ENCODE results near the gene WASHC3. TPM values are rescaled to one million over a fixed set of nuclear protein-coding genes. Genes with fewer than 3 reads are reported as not detected.

WASHC3 gene
- total RNA-seq, 4 donors from 2014 or later = 80.4 to 106 (median 87.1) TPM

DNA sequence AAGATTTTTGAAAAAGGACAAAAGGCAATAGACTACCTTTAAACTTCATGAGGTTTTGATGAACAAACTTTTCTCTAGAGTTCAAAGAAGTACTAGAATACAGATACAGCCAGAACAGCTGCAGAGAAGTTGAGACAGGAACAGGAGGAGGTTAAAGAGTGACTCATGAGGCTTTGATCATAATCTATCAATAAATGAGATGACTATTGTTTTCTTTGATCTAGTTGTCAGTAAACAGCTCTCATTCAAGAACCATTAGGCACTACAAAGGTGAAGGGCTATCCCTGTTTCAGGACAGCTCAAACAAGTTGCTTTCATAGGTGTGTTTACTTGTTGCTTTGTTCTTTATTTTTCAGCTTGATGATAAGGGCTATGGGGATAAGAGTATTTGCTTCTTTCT, 2.4 kb downstream of the WASHC3 start:
- H3K36me3 ChIP-seq = peaks cover 0 to 40% of the 10 kb centered on the region in 2 donors
- H3K27ac ChIP-seq = no peak overlapping the region
- no peaks in the 10 kb centered on the region for H3K9me3 ChIP-seq
- H3K4me1 ChIP-seq = peaks cover 0 to 20% (median 0%) of the 10 kb centered on the region in 3 donors
- H3K4me3 ChIP-seq = no peak overlapping the region
- ATAC-seq = no peak
- TF ChIP-seq POLR2A (IDR thresholded peaks at IDR 0.05) = no peak
- no peak for TF ChIP-seq POLR2AphosphoS5 (IDR thresholded peaks at IDR 0.05)
- TF ChIP-seq, protein P1, sequence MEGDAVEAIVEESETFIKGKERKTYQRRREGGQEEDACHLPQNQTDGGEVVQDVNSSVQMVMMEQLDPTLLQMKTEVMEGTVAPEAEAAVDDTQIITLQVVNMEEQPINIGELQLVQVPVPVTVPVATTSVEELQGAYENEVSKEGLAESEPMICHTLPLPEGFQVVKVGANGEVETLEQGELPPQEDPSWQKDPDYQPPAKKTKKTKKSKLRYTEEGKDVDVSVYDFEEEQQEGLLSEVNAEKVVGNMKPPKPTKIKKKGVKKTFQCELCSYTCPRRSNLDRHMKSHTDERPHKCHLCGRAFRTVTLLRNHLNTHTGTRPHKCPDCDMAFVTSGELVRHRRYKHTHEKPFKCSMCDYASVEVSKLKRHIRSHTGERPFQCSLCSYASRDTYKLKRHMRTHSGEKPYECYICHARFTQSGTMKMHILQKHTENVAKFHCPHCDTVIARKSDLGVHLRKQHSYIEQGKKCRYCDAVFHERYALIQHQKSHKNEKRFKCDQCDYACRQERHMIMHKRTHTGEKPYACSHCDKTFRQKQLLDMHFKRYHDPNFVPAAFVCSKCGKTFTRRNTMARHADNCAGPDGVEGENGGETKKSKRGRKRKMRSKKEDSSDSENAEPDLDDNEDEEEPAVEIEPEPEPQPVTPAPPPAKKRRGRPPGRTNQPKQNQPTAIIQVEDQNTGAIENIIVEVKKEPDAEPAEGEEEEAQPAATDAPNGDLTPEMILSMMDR (IDR thresholded peaks at IDR 0.05) = no peak
- TF ChIP-seq EP300 (IDR thresholded peaks at IDR 0.05) = no peak
- H3K27me3 ChIP-seq = no peaks in the 10 kb centered on the region

DNA sequence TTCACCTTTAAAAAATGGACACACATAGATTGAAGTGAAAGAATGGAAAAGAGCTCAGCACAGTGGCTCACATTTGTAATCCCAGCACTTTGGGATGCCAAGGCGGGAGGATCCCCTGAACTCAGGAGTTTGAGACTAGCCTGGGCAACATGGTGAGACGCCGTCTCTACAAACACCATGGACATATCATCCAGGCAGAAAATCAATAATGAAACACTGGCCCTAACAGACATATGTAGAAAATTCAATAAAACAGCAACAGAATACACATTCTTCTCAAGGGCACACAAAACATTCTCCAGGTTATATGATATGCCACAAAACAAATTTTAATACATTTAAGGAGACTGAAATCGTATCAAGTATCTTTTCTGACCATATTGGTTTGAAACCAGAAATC, 7.4 kb downstream of the WASHC3 start:
- H3K4me1 ChIP-seq = peaks cover 0 to 4% (median 0%) of the 10 kb centered on the region in 3 donors
- no peak overlapping the region for H3K27ac ChIP-seq
- ATAC-seq = no peak
- H3K27me3 ChIP-seq = no peaks in the 10 kb centered on the region
- peaks cover 3 to 86% of the 10 kb centered on the region in 2 donors for H3K36me3 ChIP-seq
- H3K4me3 ChIP-seq = no peak overlapping the region
- no peaks in the 10 kb centered on the region for H3K9me3 ChIP-seq
- TF ChIP-seq POLR2A (IDR thresholded peaks at IDR 0.05) = no peak
- TF ChIP-seq, protein P1 (IDR thresholded peaks at IDR 0.05) = no peak
- no peak for TF ChIP-seq EP300 (IDR thresholded peaks at IDR 0.05)
- TF ChIP-seq POLR2AphosphoS5 (IDR thresholded peaks at IDR 0.05) = no peak
- WGBS, 2 donors (ENCODE audit: low coverage in 1 of 2) = 92 to 93% methylated on average over 4 of the region's 4 CpGs

DNA sequence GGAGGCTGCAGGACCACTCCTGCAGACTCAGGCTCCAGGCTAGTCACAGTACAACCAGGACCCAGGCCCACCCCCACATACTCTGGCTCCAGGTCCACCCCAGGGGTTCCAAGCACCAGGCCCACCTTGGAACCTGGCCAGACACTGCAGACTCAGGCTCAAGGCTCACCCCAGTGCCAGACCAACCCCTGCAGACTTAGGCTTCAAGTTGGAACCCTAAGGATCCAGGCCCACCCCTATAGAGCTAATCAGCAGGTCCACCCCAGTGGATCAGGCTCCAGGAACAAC, 8.8 kb downstream of the WASHC3 start:
- Histone ChIP-seq H3K27ac (no peak overlapping the region), H3K4me3 (no peak overlapping the region), H3K4me1 (peaks cover 0 to 4% (median 0%) of the 10 kb centered on the region in 3 donors), H3K36me3 (peaks cover 3 to 89% of the 10 kb centered on the region in 2 donors), H3K27me3 (no peaks in the 10 kb centered on the region), H3K9me3 (no peaks in the 10 kb centered on the region)
- TF ChIP-seq, protein P1 (IDR thresholded peaks at IDR 0.05) = no peak
- TF ChIP-seq POLR2A (IDR thresholded peaks at IDR 0.05) (no peak), EP300 (IDR thresholded peaks at IDR 0.05) (no peak), POLR2AphosphoS5 (IDR thresholded peaks at IDR 0.05) (no peak)
- ATAC-seq = no peak

DNA sequence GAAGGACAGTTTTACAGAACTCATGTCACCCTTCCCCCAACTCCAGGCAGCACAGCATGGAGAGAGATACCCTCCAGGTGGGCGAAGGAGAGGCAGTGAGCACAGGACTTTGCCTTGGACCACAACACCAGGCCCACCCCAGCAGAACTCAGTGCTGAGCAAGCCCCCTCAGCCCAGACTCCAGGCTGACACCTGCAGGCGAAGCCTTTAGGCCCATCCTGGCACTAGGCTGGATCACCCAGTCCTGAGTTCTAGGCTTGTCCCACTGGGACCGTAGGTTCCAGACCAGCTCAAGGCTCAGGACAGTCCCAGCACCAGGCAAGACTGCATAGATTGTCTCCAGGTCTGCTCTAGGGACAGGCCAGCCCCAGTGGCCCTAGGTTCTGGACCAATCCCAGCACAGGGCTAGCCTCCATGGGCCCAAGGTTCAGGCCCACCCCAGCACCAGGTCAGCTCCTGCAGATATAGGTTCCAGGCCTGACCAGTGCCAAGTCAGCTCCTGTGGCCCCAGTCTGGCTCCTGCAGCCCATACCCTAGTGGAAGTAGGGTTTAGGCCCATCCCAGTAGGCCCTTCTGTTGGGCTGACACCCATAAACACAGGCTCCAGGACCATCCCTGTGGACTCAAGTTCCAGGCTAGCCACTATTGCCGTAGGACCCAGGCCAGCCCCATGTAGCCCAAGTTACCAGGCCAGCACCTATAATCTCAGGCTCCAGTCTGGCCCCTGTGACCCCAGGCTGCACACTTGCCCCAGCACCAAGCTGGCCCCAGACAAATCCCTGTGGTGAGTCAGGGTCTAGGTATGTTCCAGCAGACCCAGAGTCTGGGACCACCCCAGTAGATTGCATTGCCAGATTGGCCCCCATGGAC, 9.4 kb downstream of the WASHC3 start:
- no peaks in the 10 kb centered on the region for H3K27me3 ChIP-seq
- TF ChIP-seq EP300 (IDR thresholded peaks at IDR 0.05) (no peak), POLR2A (IDR thresholded peaks at IDR 0.05) (no peak), POLR2AphosphoS5 (IDR thresholded peaks at IDR 0.05) (no peak)
- TF ChIP-seq, protein P1 (IDR thresholded peaks at IDR 0.05) = no peak
- peaks cover 3 to 95% of the 10 kb centered on the region in 2 donors for H3K36me3 ChIP-seq
- ATAC-seq = peak; percentile 28
- H3K4me1 ChIP-seq = peaks cover 0 to 4% (median 0%) of the 10 kb centered on the region in 3 donors
- H3K4me3 ChIP-seq = no peak overlapping the region
- no peaks in the 10 kb centered on the region for H3K9me3 ChIP-seq
- 96 to 100% methylated on average over 1 to 3 of the region's 4 CpGs for whole genome bisulfite sequencing, 2 donors (ENCODE audit: low coverage in 1 of 2)
- no peak overlapping the region for H3K27ac ChIP-seq

DNA sequence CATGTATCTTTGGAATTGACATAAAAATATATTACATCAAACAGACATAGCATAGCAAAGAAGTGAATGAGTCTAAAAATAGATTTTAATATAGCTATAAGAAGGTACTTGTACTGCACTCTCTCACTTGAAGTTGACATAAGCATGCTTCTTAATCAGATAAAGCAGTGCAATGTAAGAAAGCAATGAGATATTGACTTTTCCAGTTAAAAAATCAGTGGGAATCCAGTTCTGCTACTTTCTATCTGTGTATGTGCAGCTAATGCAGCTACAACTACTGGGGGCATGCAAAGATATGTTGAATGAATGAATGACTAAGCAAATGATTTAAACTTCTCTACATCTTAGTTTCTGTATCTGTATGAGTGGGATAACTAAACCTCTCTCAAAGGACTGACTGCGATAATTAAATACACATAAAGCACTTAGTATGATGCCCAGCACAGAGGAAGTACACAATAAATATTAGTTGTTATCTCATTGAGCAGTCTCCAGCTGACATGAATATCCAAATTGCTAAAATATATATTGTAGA, 10.3 kb downstream of the WASHC3 start:
- no peaks in the 10 kb centered on the region for H3K9me3 ChIP-seq
- TF ChIP-seq, protein P1 (IDR thresholded peaks at IDR 0.05) = no peak
- TF ChIP-seq POLR2A (IDR thresholded peaks at IDR 0.05) (no peak), EP300 (IDR thresholded peaks at IDR 0.05) (no peak)
- H3K27ac ChIP-seq = no peak overlapping the region
- peaks cover 3 to 97% of the 10 kb centered on the region in 2 donors for H3K36me3 ChIP-seq
- no peak for ATAC-seq
- WGBS, 2 donors (ENCODE audit: low coverage in 1 of 2) = 80 to 96% methylated on average over 1 of the region's 1 CpG
- H3K4me1 ChIP-seq = peaks cover 0 to 4% (median 0%) of the 10 kb centered on the region in 3 donors
- H3K27me3 ChIP-seq = no peaks in the 10 kb centered on the region
- H3K4me3 ChIP-seq = no peak overlapping the region
